ENCODE results near the gene CCT7.
"Not testable (repeated sequence)": the region's sequence is repeated elsewhere in the genome, so short reads cannot be mapped to it uniquely, and the experiment has no call there.

Gene CCT7

DNA sequence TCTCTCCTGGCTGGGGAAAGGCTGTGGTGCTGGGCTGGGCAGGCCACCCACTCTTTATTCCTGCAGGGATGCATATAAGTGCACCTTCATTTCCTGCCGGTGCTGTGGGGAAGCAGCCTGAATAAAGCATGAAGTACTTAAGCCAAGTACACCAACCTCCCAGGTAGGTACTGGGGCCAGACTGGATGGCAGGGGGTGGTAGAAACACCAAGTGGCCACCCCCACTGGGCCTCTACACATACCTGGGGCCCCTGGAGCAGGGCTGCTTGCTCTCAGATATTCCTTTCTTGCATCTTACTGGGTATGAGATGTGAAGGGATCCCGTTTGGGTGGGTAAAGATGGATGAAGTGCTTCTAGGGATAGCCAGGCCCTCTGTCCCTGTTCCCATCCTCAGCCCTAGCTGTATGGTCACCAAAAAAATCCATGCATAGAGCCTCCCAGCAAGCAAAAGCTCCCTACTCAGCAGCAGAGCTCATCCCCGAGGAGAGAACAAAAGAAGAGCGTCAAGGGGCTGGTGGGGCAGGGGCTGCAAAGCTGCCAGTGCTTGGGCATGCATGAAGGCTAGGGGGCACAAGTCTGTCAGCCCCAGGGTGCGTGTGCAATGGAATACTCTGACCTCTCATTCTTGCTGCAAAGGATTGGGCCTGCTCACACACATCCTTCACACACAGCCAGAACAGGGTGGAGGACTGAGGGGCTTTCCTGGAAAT lies 22.0 kb downstream of the CCT7 start:
- DNase-seq (ENCODE audit: low read depth), result no peak

DNA sequence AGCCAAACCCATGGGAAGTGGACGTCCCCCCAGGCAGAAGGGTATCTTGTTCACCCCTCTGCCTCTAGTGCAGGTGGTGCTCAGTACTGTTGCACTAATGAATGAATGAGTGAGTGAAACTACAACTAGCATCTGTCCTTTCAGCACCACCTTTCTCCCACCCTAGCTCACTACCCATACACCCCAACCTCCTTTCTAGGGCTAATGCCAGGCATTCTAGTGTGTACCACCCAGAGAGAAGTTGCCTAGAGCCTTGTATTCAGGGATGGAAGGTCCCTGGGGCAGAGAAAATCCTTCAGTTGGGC lies 22.5 kb downstream of the CCT7 start:
- DNase-seq (ENCODE audit: low read depth), result no peak

DNA sequence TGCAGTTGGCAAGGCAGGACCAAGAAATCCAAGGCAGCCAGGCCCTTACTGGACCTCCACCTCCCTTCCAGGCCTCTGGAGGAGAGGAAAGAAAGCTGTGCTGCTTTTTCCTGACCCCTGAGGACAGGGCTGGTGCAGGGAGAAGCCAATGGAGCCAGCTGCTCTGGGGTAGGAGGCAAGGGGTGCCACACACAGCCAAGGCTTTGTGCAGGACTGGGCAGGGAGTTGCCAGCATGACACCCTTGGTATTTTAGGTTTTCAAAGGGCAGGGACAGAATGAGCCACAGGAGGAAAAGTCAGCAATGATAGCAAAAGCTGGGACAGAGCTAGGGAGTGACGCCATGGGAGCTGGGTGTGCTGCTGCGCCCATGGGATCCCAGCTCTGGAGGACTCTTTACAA lies 22.9 kb downstream of the CCT7 start:
- no peak for DNase-seq (ENCODE audit: low read depth)

DNA sequence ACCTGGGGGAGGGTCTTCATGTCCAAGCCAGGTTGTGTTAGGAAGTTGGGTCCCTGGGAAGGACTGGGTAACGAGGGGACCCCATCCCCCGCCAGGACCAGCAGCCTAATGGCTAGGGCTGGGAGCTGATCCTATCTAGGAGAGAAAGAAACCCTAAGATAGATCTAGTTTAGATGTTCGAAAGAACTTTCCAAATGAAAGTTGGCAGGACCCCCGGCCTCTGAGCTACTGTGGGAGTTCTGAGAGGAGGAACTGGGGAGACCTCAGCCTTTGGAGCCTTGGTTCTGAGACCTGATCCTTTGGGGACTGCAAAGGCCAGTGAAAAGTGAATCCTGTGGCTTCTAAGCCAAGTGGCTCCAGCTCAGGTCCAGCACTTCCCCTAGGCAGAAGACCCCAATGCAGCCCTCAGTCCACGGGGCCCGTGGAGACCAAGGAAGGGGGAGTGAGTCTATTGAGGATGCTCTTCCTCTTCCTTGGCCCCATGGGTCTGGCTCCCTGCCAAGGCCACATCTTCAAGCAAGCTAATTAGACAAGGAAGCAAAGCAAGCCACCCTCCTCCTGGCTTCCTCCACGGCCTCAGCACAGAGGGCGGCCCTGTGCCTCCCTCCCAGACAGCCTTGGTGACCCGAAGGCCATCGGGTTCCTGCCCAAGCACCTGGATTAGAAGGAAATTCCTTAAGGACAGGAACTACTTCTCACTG lies 23.5 kb downstream of the CCT7 start:
- DNase-seq (ENCODE audit: low read depth), result no peak

DNA sequence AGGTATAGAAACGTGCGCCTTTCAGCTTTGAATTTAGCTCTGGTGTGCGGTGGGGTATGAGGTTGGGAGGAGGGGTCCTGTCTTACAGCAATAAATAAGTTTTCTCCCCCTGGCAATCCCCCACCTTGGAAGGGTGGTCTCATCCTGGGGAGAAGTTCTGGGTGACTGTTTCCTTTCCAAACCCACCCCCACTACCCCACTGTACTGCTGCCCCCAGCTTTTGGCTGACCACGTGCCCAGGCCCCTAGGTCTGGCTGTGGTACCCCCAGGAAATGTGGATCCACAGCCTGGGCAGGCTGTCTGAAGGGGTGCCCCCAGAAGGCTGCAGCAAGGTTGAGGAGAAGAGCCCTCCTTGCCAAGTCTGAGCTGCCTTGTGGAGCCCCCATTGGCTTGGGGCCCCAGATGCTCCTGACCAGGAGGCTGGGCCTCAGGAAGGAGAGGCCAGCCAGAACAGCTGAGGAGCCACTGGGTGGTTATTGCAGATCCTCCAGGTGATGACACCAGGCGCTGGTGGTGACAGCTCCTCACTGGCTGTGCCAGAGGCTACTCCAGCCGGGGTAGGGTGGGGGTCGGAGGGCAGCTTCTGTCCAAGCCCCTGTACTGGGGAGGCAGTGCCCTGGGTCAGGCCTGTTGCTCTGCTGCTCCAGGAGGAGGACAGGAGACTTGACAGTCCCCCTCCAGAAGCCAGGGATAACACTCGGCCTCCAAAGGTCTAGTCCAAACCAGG lies 24.2 kb downstream of the CCT7 start:
- DNase-seq (ENCODE audit: low read depth), result no peak

DNA sequence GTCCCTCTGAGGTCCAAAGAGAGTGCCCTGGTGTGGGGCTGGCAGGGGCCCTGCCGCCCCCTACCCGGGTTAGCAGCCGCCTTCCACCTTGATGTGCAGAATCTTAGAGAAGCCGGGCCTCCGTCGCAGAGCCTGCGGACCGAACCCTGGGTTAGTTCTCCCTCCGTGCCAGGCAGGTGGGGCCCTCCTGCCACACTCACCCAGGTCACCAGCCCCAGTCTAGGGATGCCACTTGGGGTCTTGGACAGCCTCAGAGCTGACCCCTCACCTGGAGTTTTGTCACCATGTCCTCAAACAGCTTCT lies 24.8 kb downstream of the CCT7 start:
- no peak for DNase-seq (ENCODE audit: low read depth)

DNA sequence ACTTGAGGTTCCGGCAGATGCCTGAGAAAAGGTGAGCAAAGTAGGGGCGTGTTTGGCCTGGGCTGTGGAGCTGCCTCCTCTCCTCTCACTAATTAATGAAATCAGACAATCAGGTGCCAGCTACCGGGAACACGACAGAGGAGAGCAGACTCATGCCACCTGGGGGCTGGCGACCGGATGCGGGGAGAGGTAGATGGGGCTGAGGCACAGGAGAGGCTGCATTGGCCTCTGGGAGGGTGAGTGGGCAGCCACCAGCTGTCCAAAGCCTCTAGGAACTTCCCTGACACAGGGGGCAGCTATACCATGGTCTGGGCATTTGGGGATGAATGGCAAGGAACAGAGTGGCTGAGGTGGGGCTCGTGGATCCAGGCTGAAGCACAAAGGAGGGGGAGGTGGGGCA lies 25.2 kb downstream of the CCT7 start:
- no peak for DNase-seq (ENCODE audit: low read depth)

DNA sequence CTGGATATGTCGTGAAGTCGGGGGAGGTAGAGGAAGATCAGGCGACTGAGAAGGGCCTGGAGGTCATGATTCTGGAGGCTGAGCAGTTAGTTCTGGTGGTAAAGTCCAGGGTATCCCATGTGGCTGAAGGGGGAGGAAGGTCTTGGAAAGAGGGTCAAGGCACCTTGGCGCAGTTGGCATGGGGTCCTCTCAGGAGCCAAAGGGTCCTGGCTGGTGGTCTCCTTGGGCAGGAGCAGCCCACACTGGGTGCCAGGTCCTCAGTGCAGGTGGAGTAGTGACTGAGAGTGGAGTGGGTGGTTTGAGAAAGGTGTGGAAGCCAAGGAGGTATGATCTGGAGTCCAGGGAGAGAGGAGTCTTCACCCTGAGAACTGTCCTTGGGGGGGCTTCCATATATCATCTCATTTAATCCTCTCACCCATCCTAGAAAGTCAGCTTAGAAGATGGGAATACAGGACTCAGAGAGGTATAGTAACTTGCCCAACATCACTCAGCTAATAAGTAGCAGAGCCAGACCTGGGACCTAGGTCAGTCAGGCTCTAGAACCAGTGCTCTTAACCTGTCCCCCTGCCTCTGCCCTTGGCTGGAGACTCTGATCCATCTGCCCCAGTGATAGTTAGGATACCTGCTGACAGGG lies 25.7 kb downstream of the CCT7 start:
- DNase-seq (ENCODE audit: low read depth), result no peak

DNA sequence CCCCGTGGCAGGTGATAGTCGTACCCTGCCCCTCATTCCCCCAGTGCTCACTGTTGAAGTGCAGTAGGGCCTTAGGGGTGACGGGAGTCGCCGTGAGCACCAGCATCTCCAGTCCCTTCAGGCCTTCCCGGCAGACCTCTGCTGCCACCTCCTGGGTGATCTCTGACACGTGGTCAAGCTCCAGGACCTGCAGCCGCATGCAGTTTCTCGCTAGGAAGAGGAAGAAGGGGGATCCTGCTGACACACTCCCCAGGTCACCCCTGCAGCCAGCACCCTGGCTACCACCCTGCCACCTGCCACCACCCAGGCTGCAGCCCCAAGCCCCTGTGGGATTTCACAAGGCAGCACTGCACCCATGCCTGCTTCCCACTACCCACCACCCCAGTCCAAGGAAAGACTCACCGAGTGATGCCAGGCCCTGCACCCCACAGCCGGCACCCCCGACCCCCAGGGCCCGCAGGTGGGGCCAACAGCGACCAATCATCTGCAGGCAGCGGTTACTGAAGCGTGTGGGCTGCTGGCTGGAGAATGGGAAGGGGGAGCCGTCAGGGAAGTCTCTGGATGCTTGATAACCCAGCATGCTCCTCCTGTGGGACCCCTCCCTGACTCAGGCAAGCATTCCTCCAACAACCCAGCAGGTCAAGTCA lies 26.4 kb downstream of the CCT7 start:
- DNase-seq (ENCODE audit: low read depth), result no peak

DNA sequence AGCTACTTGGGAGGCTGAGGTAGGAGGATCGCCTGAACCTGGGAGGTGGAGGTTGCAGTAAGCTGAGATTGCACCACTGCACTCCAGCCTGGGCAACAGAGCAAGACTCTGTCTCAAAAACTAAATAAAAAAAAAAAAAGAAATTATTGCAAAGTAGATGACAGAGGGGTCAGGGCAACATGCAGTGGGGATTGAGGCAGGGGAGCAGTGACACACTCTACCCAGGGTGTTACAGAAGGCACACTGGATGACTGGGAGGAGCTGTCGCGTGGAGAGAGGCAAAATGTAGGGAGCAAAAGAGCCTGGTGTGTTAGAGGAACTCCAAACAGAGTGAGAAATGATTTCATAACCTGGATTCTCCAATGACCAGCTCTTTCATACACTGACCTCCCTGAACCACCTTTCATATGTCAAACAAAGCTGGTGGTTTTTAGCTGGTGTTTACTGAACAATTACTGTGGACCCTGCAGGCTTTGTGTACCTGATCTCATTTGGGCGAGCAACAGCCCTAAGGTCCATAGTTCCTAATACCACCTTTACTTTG lies 28.1 kb downstream of the CCT7 start:
- no peak for DNase-seq (ENCODE audit: low read depth)

DNA sequence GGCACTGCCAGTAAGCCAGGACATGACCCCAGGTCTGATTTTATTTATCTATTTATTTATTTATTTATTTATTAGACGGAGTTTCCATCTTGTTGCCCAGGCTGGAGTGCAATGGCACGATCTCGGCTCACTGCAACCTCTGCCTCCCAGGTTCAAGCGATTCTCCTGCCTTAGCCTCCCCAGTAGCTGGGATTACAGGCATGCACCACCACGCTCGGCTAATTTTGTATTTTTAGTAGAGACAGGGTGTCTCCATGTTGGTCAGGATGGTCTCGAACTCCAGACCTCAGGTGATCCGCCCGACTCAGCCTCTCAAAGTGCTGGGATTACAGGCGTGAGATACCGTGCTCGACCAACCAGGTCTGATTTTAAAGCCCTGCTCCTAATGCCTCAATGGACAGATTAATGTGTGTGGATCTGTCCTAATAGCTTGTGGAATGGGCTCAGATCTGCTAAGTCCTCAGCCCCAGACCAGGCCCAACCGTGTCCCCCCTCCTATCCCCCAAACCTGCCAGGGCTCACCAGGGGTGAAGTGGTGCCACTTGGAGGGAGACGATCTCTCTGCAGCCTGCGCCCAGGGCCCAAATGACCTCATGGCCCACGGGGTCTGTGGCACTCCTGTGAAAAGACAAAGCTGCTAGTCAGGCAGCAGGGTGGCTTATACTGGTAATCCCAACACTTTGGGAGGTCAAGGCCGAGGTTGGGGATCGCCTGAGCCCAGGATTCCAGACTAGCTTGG lies 28.8 kb downstream of the CCT7 start:
- not testable (repeated sequence) for DNase-seq (ENCODE audit: low read depth)

DNA sequence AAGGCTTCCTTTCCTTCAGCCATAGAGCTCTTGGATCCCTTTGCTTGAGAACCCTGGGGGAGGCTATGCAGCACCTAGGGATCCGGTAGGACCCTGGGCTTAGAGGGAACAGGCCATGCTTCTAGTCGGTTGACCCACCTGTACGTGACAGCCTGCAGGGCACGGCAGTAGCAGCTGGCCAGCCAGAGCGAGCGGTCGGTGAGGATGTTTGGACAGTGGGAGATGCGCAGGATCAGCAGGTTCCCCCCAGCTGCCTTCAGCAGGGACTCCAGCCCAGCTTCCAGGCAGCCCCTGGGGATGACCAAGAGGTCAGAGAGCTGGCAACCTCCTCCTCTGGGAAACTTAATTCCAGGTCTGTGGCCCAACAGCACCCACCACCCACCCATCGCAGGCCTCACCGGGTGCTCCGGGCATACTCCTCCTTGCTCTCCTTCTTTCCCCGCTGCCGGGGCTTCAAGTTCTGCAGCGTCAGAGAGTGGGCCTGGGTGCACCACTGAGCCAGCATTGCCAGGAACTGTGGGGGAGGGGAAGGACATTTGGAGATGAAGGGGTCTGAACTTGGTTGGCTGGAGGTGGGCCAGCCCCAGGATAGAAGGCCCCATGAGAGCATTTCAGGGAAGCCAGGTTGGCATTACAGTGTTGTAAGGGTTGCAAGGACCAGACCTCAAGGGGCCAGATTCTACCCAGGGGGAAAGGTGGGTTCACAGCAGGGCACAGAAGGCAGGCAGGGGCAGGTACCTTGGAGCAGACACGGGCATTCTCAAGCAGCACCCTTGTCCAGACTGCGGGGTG lies 29.6 kb downstream of the CCT7 start:
- DNase-seq (ENCODE audit: low read depth), result no peak

DNA sequence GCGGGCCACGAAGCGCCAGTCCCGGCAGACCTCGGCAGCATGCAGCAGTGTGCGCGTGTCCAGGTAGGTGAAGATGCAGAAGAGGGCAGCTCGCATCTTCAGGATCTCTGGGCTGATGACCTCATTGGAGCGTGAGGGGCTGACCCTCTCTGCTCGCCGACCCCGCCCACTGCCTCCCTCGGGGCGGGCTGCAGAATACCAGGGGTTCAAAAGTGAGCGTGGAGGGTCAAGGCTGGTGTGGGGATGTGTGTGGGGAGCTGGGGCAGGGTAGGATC lies 30.2 kb downstream of the CCT7 start:
- DNase-seq (ENCODE audit: low read depth), result no peak

DNA sequence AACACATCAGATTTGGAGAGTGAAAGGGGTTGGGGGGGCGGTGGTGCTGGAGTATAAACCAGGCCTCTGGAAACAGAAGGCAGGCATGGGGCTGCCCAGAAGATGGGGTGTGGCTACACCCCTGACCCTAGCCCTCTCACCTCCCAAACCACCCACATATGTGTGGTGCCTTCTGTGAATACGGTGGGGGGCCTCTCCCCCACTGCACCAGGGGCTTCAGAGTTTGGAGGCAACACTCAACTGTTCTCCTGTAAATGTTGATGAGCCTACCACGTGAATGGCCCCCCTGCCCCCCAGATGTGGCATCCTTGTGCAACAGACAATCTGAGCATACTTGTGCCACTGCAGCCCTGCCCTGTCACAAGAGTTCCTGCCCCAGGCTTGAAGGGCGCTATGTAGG lies 30.7 kb downstream of the CCT7 start:
- no peak for DNase-seq (ENCODE audit: low read depth)

DNA sequence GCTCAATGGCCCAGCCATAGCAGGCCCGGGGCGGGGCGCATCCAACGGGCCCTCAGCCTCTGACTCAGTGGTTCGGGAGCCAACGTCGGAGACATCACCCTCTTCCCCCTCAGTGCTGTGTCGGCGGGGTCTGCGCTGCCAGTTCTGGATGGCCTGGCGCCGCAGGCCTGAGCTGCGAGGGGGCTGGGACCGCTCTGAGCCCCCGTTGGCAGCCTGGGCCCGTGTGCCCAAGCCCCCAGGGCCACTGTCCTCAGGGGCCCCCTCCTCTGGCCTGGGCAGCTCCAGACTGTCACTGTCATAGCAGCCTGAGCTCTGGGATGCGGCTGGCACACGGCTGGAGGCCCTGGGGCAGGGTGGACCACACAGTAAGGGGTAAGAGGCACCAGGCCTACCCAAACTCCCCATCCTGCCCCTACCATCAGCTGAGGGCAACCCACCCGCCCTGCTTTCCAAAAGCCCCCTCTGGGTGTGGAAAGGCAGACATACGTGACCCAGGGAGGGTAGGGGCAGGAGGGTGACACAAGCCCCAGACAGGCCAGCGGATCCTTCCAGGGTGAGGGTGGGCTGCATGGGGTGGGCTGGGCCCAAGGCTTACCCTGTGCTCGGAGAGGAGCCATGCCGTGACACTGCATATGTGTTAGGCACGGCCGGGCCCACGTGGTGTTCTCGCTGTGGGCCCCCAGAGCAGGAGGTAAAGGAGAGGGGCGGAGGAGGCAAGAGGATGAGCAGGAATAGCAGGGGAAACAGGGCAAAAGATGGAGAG lies 31.4 kb downstream of the CCT7 start:
- DNase-seq (ENCODE audit: low read depth), result no peak

DNA sequence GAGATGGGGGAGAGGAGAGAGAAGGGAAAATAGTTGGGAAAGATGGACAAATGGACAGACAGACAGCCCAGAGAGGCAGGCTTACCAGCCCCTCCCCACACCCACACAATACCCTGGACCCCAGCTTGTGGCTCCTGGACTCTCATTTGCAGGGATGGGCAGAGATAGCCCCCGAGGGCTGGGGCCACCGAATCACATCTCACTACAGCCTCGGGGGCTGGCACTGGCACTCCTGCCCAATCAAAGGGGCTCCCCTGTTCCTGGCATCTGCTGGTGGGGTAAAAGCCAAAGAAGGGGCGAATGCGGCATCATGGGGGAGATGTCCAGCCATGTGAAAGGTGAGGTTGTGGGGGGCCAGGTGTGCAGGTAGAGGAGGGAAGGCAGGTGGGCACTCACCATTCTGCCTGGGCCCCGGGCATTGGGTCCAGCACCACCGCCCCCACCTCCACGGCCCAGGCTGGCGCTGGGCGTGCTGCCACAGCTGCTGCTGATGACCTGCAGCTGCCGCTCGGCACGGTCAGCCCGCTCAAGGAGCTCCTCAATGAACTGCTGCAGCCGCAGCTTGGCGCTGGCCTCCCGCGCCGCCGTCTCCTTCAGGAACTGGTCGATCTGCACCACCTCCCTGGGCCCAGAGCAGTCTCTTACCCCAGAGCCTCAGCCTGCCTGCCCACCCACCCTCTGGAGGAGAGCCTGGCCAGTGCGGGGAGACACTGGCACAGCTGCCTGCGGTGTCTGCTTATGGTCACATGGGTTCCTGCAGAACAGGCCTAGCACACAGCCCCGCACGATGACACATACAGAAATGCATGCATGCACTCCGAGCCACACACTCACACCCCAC lies 32.2 kb downstream of the CCT7 start:
- no peak for DNase-seq (ENCODE audit: low read depth)

DNA sequence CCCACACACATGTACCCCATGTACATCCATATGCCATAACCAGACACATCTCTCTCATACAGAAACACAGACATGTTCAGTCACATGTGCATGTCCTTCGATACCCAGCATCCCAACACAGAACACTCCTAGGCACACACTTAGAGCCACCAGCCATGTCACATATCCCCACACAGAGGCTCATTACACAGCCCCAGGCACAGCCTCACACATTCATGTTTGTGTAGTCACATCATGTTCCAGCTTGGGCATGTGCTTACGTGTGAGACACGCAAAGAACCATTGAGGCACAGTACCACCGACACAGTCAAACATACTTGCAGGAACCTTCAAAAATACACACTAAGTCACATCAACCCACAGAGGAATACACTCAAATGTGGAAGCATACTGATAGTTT lies 32.9 kb downstream of the CCT7 start:
- DNase-seq (ENCODE audit: low read depth), result no peak

DNA sequence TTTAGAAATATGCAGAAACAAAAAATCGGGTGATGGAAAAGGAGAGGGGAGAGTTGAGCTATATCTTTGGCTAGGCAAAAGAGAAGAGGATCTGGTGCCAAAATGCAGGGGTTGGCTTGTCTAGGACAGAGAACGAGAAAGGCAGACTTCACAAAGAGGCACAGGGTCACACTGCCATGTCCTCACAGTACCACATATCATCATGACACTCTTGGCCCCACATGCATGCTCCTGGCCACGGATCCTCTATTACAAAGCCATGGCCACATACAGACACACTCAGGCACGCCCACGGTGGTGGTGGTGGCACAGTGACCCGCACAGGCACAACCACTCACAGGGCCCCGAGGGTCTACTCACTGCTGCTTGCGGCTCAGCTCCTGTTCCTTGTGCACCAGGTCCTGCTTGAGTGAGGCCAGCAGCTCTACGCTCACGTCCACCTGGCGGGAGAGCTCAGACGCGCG lies 34.3 kb downstream of the CCT7 start:
- DNase-seq (ENCODE audit: low read depth), result no peak

Data from stimulated activated CD8-positive, alpha-beta memory T cell treated with anti-CD3 and anti-CD28 coated beads, Interleukin-12 subunit alpha, Interleukin-12 subunit beta, amount 100 ng/mL, for 4 hours (primary cell).